ENCODE results near the gene IL1RAPL1. TPM values are rescaled to one million over a fixed set of nuclear protein-coding genes. Genes with fewer than 3 reads are reported as not detected.

Gene IL1RAPL1
- total and polyA plus RNA-seq, 9 of the 15 experiments (the other 6 are each of a cell fraction or from before 2014, with no cell fraction given): 0.04 to 0.07 (median 0.04) TPM; not detected in 6

DNA sequence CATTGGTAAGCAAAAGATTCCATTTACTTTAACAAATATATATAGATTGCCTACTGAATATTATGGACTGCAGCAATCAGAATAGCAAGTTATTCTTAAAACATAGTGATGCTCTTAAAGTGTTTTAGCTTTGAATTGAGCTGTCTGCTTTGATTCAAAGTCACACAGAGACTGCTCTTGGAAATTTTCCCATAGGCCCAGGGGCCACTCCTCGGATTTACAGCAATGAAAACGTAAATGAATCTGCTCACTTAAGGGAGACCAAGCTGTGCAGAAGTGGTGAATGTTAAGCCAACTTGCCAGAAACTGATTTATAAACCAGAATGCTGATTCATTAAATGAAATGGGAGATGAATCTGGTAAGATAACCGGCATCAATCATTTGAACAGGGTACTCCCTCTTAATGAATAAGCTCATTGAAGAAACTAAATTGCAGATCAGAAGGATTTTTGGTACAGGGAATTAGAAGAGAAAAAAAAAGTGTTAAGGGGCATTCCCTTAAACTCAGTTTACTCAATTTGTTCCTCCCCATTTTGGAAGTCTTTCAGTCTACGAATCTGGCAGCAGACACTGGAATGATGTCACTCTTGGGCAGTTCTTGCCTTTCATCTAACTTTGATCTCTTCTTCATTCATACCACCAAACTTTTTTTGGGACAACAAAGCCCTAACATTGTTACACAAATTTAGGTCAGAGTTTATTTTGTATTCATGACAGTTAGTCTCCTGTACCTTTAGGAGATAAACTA lies 1264.8 kb downstream of the IL1RAPL1 start (continued):
- TF ChIP-seq, protein P1, sequence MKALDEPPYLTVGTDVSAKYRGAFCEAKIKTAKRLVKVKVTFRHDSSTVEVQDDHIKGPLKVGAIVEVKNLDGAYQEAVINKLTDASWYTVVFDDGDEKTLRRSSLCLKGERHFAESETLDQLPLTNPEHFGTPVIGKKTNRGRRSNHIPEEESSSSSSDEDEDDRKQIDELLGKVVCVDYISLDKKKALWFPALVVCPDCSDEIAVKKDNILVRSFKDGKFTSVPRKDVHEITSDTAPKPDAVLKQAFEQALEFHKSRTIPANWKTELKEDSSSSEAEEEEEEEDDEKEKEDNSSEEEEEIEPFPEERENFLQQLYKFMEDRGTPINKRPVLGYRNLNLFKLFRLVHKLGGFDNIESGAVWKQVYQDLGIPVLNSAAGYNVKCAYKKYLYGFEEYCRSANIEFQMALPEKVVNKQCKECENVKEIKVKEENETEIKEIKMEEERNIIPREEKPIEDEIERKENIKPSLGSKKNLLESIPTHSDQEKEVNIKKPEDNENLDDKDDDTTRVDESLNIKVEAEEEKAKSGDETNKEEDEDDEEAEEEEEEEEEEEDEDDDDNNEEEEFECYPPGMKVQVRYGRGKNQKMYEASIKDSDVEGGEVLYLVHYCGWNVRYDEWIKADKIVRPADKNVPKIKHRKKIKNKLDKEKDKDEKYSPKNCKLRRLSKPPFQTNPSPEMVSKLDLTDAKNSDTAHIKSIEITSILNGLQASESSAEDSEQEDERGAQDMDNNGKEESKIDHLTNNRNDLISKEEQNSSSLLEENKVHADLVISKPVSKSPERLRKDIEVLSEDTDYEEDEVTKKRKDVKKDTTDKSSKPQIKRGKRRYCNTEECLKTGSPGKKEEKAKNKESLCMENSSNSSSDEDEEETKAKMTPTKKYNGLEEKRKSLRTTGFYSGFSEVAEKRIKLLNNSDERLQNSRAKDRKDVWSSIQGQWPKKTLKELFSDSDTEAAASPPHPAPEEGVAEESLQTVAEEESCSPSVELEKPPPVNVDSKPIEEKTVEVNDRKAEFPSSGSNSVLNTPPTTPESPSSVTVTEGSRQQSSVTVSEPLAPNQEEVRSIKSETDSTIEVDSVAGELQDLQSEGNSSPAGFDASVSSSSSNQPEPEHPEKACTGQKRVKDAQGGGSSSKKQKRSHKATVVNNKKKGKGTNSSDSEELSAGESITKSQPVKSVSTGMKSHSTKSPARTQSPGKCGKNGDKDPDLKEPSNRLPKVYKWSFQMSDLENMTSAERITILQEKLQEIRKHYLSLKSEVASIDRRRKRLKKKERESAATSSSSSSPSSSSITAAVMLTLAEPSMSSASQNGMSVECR (CRISPR knock-in tag; IDR thresholded peaks at IDR 0.05): no peak
- TF ChIP-seq CREM (IDR thresholded peaks at IDR 0.05; ENCODE audit: low read depth) (no peak), HMGN3 (IDR thresholded peaks at IDR 0.05; ENCODE audit: borderline replicate concordance, extremely low read depth, insufficient read length, low read depth, low read length) (no peak), NELFE (IDR thresholded peaks at IDR 0.05; ENCODE audit: insufficient read depth, insufficient read length) (no peak), ZNF239 (CRISPR knock-in tag; IDR thresholded peaks at IDR 0.05) (no peak), ZNF717 (CRISPR knock-in tag; IDR thresholded peaks at IDR 0.05) (no peak)
- TF ChIP-seq, protein P2, sequence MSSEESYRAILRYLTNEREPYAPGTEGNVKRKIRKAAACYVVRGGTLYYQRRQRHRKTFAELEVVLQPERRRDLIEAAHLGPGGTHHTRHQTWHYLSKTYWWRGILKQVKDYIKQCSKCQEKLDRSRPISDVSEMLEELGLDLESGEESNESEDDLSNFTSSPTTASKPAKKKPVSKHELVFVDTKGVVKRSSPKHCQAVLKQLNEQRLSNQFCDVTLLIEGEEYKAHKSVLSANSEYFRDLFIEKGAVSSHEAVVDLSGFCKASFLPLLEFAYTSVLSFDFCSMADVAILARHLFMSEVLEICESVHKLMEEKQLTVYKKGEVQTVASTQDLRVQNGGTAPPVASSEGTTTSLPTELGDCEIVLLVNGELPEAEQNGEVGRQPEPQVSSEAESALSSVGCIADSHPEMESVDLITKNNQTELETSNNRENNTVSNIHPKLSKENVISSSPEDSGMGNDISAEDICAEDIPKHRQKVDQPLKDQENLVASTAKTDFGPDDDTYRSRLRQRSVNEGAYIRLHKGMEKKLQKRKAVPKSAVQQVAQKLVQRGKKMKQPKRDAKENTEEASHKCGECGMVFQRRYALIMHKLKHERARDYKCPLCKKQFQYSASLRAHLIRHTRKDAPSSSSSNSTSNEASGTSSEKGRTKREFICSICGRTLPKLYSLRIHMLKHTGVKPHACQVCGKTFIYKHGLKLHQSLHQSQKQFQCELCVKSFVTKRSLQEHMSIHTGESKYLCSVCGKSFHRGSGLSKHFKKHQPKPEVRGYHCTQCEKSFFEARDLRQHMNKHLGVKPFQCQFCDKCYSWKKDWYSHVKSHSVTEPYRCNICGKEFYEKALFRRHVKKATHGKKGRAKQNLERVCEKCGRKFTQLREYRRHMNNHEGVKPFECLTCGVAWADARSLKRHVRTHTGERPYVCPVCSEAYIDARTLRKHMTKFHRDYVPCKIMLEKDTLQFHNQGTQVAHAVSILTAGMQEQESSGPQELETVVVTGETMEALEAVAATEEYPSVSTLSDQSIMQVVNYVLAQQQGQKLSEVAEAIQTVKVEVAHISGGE (CRISPR knock-in tag; IDR thresholded peaks at IDR 0.05): no peak

All from K562 (cell line).